Keratinocyte (primary cell): Measurements from ENCODE around the gene SCNN1B.

Experiments
- CTCF ChIP-seq, 3 experiments: IDR thresholded peaks in 1 of 3; conservative IDR thresholded peaks in 1 of 3; optimal IDR thresholded peaks in 1 of 3; 2 replicates in 2 of 3; 3 replicates in 1 of 3; pipeline versions ENCODE3 to v1.5.1; 2011; ENCODE audit warnings: low read length in 3 of 3, mild to moderate bottlenecking in 3 of 3, moderate library complexity in 2 of 3, control low read depth in 1 of 3, inconsistent platforms in 1 of 3; ENCODE audit not compliant: insufficient read depth in 2 of 3; ENCODE audit errors: extremely low read depth in 1 of 3
- EZH2 ChIP-seq: IDR thresholded peaks from one replicate; pipeline ENCODE4 v1.6.1; 2012; ENCODE audit warnings: inconsistent platforms, mild to moderate bottlenecking, low read length, moderate library complexity

GRCh38 chr16:23306199-23307100 is 4.3 kb downstream of the SCNN1B start:
- TF ChIP-seq CTCF (optimal IDR thresholded peaks at IDR 0.05 in 1 of 3, IDR thresholded peaks at IDR 0.05 in 1 of 3, conservative IDR thresholded peaks at IDR 0.05 in 1 of 3; ENCODE audit: extremely low read depth in 1 of 3, insufficient read depth in 2 of 3, low read length in 3 of 3) (no peak), EZH2 (no peak)
